Activated T-cell treated with anti-CD3 and anti-CD28 coated beads, Interleukin-2, amount 50 U/mL, for 72 hours (primary cell): ENCODE data around the gene CFAP52. TPM values are rescaled to one million over a fixed set of nuclear protein-coding genes. Genes with fewer than 3 reads are reported as not detected.

Experiments used
- ATAC-seq, 2 donors: fragments of 150-1000 bp; cut with Tn5 transposase; replicated peaks in 1 of 2; 2 replicates each; pipeline ENCODE4 v1.10.0; 2021; ENCODE audit warnings: moderate library complexity in 2 of 2, mild to moderate bottlenecking in 1 of 2
- DNase-seq, 2 donors: peaks; one replicate each; pipeline ENCODE4 v3.0.0; 2021 to 2022; ENCODE audit warnings: mixed read lengths in 1 of 2
- H3K27ac Mint-ChIP-seq: one replicate; pipeline ENCODE4 v1.8.0; 2022; ENCODE audit warnings: mild to moderate bottlenecking, moderate library complexity, mixed read lengths
- H3K27me3 Mint-ChIP-seq: one replicate; pipeline ENCODE4 v1.8.0; 2022; ENCODE audit warnings: low read depth, mixed read lengths
- H3K36me3 Mint-ChIP-seq, 2 donors: one replicate each; pipeline ENCODE4 v1.8.0; 2022; ENCODE audit warnings: mixed read lengths in 2 of 2, mild to moderate bottlenecking in 1 of 2; ENCODE audit not compliant: insufficient read depth in 2 of 2
- H3K4me1 Mint-ChIP-seq: one replicate; pipeline ENCODE4 v1.8.0; 2022; ENCODE audit warnings: low read depth, mixed read lengths
- H3K4me3 Mint-ChIP-seq, 2 donors: one replicate each; pipeline ENCODE4 v1.8.0; 2022; ENCODE audit warnings: mild to moderate bottlenecking in 2 of 2, mixed read lengths in 2 of 2, moderate library complexity in 2 of 2
- H3K9me3 Mint-ChIP-seq, 2 donors: one replicate each; pipeline ENCODE4 v1.8.0; 2022; ENCODE audit warnings: mixed read lengths in 2 of 2
- total RNA-seq, 2 donors: library from RNA; stranded (reverse); gene quantifications; one replicate each; pipeline ENCODE4 v1.2.3, GENCODE V29; 2022

The CFAP52 gene, protein sequence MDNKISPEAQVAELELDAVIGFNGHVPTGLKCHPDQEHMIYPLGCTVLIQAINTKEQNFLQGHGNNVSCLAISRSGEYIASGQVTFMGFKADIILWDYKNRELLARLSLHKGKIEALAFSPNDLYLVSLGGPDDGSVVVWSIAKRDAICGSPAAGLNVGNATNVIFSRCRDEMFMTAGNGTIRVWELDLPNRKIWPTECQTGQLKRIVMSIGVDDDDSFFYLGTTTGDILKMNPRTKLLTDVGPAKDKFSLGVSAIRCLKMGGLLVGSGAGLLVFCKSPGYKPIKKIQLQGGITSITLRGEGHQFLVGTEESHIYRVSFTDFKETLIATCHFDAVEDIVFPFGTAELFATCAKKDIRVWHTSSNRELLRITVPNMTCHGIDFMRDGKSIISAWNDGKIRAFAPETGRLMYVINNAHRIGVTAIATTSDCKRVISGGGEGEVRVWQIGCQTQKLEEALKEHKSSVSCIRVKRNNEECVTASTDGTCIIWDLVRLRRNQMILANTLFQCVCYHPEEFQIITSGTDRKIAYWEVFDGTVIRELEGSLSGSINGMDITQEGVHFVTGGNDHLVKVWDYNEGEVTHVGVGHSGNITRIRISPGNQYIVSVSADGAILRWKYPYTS
- total RNA-seq, result under 1 TPM; 0.28 to 0.77 TPM

DNA sequence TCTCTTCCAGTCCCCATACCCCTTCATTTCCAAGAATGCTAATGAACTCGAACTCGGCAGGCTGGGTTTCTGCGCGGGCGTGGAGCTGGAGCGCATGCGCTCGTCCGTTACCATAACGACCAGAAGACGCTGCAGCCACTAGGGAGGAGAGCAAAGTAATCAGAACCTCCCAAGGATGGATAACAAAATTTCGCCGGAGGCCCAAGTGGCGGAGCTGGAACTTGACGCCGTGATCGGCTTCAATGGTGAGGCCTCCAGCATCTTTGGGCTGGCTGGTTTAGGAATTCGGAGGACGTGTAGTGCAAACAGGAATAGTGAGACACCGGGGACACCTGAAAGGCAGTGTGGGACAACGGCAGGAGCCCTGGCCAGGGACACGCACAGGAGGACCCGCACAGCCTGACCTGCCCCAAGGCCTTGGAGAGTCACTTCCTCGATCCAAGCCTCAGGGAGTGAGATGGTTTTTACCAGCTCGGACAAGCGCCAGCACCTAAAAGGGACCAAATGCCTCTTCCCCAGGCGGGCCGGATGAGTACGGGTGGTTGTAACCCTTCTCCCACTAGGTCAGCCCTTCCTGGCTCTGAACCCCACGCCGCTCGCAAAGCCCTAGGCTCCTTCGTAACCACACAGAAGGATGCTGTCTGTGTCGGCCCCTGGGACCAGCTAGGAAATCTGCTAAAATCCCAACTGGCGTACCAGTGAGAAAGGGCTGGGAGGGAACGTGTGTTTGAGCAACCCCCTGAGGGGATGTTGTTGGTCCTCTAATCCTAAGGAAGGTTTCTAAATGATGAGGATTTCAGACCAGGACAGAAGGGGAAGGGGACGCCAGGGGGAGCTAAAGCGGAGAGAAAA is at the start of gene CFAP52:
Gene CFAP52, plus strand, starts transcription at position 122 of the 852 bp plus-strand sequence. Its CDS starts 54 bp downstream, at position 176.
- Mint-ChIP-seq H3K27ac (peak within 1 kb of the TSS; percentile 80), H3K4me3 (peak within 1 kb of the TSS; percentile 89 to 95), H3K27me3 (no peaks in the 10 kb centered on the region), H3K9me3 (no peaks in the 10 kb centered on the region), H3K4me1 (peaks cover 21% of the 10 kb centered on the region), H3K36me3 (peaks cover 3% of the 10 kb centered on the region in 2 donors)
- peak; percentile 74 to 76 for DNase-seq
- ATAC-seq, result peak; percentile 66 to 67

DNA sequence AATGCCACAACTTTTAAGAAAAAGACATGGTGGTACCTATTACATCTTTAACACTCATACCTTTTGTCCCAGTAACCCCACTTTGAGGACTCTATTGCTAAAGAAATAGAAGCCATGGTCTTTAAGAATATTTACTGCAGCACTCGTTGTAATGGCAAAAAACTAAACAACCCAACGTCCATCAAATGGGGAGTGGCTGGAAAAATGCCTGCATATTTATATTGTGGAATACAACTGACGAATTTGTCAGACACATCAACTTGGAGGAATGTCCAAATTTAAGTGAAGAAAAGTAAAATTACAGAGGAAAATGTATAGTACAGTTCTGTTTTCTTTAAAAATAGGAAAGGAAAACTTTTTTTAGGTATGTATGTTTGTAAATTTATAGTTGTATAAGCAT is 48.7 kb upstream of the CFAP52 start:
- no peaks in the 10 kb centered on the region for H3K27me3 Mint-ChIP-seq
- DNase-seq, result no peak
- H3K9me3 Mint-ChIP-seq, result no peaks in the 10 kb centered on the region
- H3K4me3 Mint-ChIP-seq, result no peak overlapping the region
- H3K4me1 Mint-ChIP-seq, result peaks cover 16% of the 10 kb centered on the region
- no peaks in the 10 kb centered on the region for H3K36me3 Mint-ChIP-seq
- no peak for ATAC-seq
- H3K27ac Mint-ChIP-seq, result no peak overlapping the region

DNA sequence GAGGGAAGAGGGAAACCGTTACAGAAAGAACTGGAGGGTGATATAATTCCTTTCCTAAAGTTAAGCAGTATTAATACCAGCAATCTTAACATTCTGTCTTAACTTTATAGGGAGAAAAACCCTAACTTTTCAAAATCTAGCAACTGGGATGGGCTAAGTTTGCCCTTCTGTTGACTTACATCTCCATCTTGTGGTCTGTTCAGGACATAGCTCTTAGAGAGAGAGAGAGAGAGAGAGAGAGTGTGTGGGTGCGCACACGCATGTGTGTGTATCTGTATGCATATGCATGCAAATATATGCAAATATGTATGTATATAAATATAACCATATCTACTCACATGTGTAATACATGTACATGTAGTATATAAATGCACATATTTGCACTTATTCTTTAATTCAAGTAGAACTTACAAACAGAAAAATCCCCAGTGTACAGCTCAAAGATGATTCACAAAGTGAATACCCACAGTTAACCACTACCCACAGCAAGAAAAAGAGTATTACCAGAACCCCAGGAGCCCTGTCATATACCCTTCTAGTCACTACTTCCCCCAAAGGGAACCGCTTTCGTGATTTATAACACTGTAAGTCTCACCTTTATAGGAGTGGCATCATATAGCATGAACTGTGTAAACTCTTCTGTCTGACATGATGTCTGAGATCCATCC is 47.3 kb upstream of the CFAP52 start:
- peaks cover 16% of the 10 kb centered on the region for H3K4me1 Mint-ChIP-seq
- H3K27me3 Mint-ChIP-seq, result no peaks in the 10 kb centered on the region
- H3K27ac Mint-ChIP-seq, result peak overlapping the region; percentile 2
- peaks cover 0 to 2% of the 10 kb centered on the region in 2 donors for H3K36me3 Mint-ChIP-seq
- DNase-seq (peak; percentile 42 to 43), ATAC-seq (peak; percentile 98)
- no peaks in the 10 kb centered on the region for H3K9me3 Mint-ChIP-seq
- H3K4me3 Mint-ChIP-seq, result no peak overlapping the region

DNA sequence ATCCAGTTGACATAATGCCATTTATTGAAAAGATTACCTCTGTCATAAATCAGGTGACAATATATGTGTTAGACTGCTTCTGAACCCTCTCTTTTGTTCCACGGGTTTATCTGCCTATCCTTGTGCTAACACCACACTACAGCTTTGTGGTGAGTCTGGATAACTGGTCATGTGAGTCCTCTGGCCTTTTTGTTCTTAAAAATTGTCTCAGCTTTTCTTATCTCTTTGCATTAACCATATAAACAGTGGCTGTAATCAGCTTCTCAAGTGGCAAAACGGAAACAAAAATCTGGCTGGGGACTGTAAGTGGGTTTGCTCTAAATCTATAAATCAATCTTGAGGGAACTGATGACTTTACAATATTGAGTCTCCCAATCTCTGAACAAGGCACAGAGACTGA is 45.4 kb upstream of the CFAP52 start:
- no peaks in the 10 kb centered on the region for H3K27me3 Mint-ChIP-seq
- no peak overlapping the region for H3K4me3 Mint-ChIP-seq
- H3K4me1 Mint-ChIP-seq, result peaks cover 16% of the 10 kb centered on the region
- H3K27ac Mint-ChIP-seq, result peak overlapping the region; percentile 57
- no peaks in the 10 kb centered on the region for H3K9me3 Mint-ChIP-seq
- DNase-seq (no peak), ATAC-seq (no peak)
- peaks cover 0 to 2% of the 10 kb centered on the region in 2 donors for H3K36me3 Mint-ChIP-seq

DNA sequence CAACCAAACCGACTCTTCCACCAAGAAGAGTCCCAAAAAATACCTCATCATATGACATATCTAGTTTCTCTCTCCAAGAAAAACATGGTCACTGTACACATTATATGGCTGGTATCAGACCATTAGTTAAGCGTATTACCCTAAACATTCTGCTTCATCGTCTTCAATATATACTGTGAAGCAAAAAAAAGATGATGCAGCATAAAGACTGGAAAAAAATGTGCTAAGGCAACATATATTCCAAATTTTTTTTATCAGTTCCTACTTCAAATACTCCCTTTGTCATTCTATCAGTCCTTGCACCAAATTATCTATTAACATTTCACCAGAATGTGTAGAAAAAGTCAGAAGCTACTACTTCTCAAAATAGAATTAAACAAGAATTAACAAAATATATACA is 43.7 kb upstream of the CFAP52 start:
- no peak overlapping the region for H3K4me3 Mint-ChIP-seq
- no peak overlapping the region for H3K27ac Mint-ChIP-seq
- no peak for ATAC-seq
- peaks cover 0 to 2% of the 10 kb centered on the region in 2 donors for H3K36me3 Mint-ChIP-seq
- H3K4me1 Mint-ChIP-seq, result peaks cover 16% of the 10 kb centered on the region
- DNase-seq, result no peak
- H3K9me3 Mint-ChIP-seq, result no peaks in the 10 kb centered on the region
- no peaks in the 10 kb centered on the region for H3K27me3 Mint-ChIP-seq

DNA sequence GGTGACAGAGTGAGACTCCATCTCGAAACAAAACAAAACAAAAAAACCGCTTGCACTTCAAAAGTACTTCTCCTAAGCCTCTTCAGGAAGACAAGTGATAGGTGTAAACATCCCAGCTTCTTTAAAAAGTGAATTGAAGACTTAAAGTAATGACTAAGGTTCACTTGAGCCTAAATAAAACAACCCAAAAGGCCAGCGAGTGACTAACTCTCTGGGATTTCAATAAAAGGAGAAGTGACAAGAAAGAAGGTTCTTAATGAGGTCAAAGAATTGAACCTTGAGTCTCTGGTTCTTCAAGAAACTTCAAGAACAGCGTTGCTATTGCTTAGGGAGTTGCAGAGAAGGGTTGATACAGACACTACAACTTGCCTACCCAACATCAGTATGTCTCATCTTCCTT is 43.0 kb upstream of the CFAP52 start:
- ATAC-seq (no peak), DNase-seq (no peak)
- Mint-ChIP-seq H3K27me3 (no peaks in the 10 kb centered on the region), H3K9me3 (no peaks in the 10 kb centered on the region), H3K27ac (no peak overlapping the region), H3K4me1 (peaks cover 14% of the 10 kb centered on the region), H3K4me3 (no peak overlapping the region), H3K36me3 (peaks cover 0 to 2% of the 10 kb centered on the region in 2 donors)

DNA sequence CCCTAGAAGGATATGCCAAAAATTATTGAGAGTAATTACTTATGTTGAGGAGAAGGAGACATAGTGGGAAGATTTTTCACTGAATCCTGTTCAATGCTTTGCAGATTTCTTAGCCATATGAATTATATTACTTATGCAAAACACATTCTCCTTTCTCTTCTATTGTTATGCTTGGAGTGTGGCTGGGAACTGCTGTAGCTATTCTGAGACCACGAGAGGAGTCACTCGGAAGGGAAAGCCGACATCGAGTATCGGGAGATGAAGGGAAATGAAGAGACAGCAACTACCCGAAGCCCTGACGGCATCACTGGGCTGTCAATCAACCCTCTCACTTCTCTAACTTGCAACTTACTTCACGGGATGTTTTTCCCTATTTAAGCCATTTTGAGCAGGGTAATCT is 40.4 kb upstream of the CFAP52 start:
- no peaks in the 10 kb centered on the region for H3K4me1 Mint-ChIP-seq
- no peaks in the 10 kb centered on the region for H3K9me3 Mint-ChIP-seq
- DNase-seq (no peak), ATAC-seq (no peak)
- no peaks in the 10 kb centered on the region for H3K27me3 Mint-ChIP-seq
- H3K36me3 Mint-ChIP-seq, result peaks cover 0 to 6% of the 10 kb centered on the region in 2 donors
- no peak overlapping the region for H3K4me3 Mint-ChIP-seq
- H3K27ac Mint-ChIP-seq, result no peak overlapping the region

DNA sequence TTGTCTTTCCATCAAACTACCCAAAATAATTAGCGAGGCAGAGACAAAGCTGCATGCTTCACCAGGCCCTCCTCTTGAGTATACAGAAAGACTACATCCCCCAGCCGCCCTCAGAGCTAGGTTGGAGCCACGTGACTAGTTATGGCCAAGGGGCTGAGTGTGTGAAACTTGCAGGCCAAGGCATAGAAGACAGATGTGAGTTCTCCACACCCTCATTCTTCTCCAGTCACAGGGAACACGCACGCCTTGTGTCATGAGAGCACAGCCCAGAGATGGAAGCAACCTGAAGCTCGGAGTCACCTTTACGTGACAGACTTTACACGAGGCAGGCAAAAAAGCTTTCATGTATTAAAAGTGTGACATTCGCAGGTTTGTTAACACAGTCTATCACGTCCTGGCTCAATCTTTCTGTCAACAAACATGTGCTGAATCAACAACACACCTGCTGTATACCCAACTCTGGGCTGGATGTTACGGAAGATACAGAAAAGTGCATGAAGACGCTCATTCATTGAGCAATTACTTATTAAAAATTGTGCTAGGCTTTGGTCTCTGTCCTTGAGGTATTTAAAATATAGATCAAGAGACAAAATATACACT is 39.2 kb upstream of the CFAP52 start:
- Mint-ChIP-seq H3K4me3 (no peak overlapping the region), H3K27me3 (no peaks in the 10 kb centered on the region), H3K4me1 (no peaks in the 10 kb centered on the region), H3K36me3 (peaks cover 0 to 6% of the 10 kb centered on the region in 2 donors), H3K9me3 (no peaks in the 10 kb centered on the region), H3K27ac (no peak overlapping the region)
- DNase-seq (no peak), ATAC-seq (no peak)

DNA sequence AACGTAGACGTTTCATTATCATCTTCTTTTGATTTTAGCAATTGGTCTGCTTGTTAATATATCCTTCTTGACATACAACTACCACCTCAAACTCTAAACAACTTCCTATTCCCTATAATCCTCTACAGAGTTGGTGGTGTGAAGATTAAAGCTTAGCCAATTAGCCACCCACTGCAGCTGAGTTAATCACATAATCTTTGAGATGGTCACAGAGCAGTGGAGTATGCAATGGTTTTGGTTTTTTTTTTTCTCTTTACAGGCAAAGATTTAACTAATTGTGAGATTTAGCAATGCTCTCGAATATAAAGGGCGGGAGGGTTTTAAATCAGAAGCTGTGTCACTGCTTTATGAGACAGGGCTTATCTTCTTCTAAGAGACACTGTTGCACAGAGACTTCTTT is 37.8 kb upstream of the CFAP52 start:
- DNase-seq (no peak), ATAC-seq (no peak)
- H3K27me3 Mint-ChIP-seq, result no peaks in the 10 kb centered on the region
- H3K9me3 Mint-ChIP-seq, result no peaks in the 10 kb centered on the region
- no peak overlapping the region for H3K4me3 Mint-ChIP-seq
- peaks cover 0 to 6% of the 10 kb centered on the region in 2 donors for H3K36me3 Mint-ChIP-seq
- H3K27ac Mint-ChIP-seq, result no peak overlapping the region
- H3K4me1 Mint-ChIP-seq, result no peaks in the 10 kb centered on the region

DNA sequence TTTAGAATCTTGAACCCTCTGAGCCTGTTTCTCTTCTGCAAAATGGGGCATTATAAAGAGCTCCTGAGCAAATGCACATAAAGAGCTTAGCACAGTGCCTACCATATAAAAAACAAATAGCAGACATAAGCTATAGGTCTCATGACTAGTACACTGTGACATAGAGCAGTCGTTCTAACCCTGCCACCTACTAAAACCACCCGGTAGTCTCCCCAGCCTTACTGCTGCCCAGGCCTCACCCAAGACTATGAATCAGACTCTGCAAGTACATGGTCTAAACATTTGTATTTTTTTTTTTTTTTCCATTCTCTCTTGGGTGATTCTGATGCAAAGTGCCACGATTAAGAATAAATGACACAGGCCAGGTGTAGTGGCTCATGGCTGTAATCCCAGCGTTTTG is 34.7 kb upstream of the CFAP52 start:
- no peak overlapping the region for H3K27ac Mint-ChIP-seq

DNA sequence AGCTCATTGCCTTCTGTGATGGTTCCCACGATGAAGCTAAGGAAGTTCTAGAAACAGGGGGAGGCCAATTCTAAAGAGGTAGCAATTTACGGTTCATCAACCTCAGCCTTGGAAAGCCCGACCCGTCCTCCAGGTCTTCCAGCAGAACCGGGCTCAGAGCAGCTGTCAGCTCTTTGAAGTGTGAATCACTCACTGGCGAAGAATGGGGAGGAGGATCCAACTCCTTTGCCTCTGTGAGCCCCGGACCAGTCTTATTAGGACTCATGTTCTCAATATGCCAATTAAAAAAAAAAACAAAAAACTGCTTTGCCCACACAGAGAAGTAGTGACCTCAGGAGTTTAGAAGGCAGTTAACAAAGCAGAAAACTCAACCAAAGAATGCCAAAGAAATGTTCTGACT is 32.2 kb upstream of the CFAP52 start:
- Mint-ChIP-seq H3K9me3 (no peaks in the 10 kb centered on the region), H3K36me3 (peaks cover 0 to 5% of the 10 kb centered on the region in 2 donors), H3K27ac (no peak overlapping the region), H3K27me3 (no peaks in the 10 kb centered on the region), H3K4me1 (peaks cover 6% of the 10 kb centered on the region), H3K4me3 (no peak overlapping the region)
- DNase-seq (no peak), ATAC-seq (no peak)

More for the DNA sequence above, 34.7 kb upstream of the CFAP52 start:
- Mint-ChIP-seq H3K4me1 (no peaks in the 10 kb centered on the region), H3K4me3 (no peak overlapping the region), H3K9me3 (no peaks in the 10 kb centered on the region), H3K36me3 (peaks cover 0 to 5% of the 10 kb centered on the region in 2 donors), H3K27me3 (no peaks in the 10 kb centered on the region)
- no peak for DNase-seq
- peak in 1 of 2 donors; percentile 67 for ATAC-seq

DNA sequence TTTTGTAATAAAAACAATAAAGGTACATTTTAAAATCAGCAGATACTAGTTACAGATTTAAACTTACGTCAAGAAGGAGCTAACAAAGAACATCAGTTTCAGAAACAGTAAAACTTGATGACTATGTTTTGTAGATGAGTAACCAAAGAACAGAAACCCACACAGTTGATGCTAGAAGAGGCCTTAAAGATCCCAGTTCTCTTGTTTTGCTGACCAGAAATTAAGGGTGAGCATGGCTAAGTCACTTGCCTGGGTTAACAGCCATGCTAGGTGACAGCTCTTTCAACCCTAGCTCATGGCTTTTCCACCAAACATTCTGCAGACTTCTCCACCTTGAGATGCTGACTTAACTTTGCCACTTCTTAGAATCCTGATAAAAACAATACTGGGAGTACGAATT is 27.2 kb upstream of the CFAP52 start:
- Mint-ChIP-seq H3K27ac (peak overlapping the region; percentile 66), H3K4me3 (peak overlapping the region in 1 of 2 donors; percentile 30)

More for the DNA sequence above, 27.2 kb upstream of the CFAP52 start:
- peaks cover 12% of the 10 kb centered on the region for H3K4me1 Mint-ChIP-seq
- ATAC-seq, result peak; percentile 90 to 96
- no peaks in the 10 kb centered on the region for H3K36me3 Mint-ChIP-seq
- peak in 1 of 2 donors; percentile 6 for DNase-seq
- no peaks in the 10 kb centered on the region for H3K9me3 Mint-ChIP-seq
- H3K27me3 Mint-ChIP-seq, result no peaks in the 10 kb centered on the region
